Neural cell (in vitro differentiated cells): ENCODE results near the gene NFX1. TPM values are rescaled to one million over a fixed set of nuclear protein-coding genes. Genes with fewer than 3 reads are reported as not detected.
"Not testable (repeated sequence)": the region's sequence is repeated elsewhere in the genome, so short reads cannot be mapped to it uniquely, and the experiment has no call there.

Experiments
- H2AFZ ChIP-seq: fragments of 200-600, 300-800 bp; sonication (generic), shearing (Covaris generic); 2 replicates; pipeline ENCODE4 v1.6.0; 2014; ENCODE audit warnings: low read depth, mild to moderate bottlenecking, antibody characterized with exemption, low read length, moderate library complexity
- H3F3A ChIP-seq: fragments of 200-600 bp; shearing (Covaris generic); 2 replicates; pipeline ENCODE4 v1.6.1; 2016; ENCODE audit warnings: mild to moderate bottlenecking, moderate library complexity, mixed read lengths, antibody characterized with exemption, low read length; ENCODE audit not compliant: insufficient read depth, poor library complexity, severe bottlenecking
- H3K27ac ChIP-seq: fragments of 200-600, 300-800 bp; sonication (generic), shearing (Covaris generic); 2 replicates; pipeline ENCODE4 v1.5.1; 2014; ENCODE audit warnings: mild to moderate bottlenecking, low read length, moderate library complexity
- H3K27me3 ChIP-seq: fragments of 300-800, 200-600 bp; sonication (generic), shearing (Covaris generic); 2 replicates; pipeline ENCODE4 v1.6.0; 2014; ENCODE audit warnings: mild to moderate bottlenecking, low read depth, low read length, moderate library complexity; ENCODE audit not compliant: insufficient read depth
- H3K36me3 ChIP-seq: fragments of 300-800, 200-600 bp; sonication (generic), shearing (Covaris generic); 2 replicates; pipeline ENCODE4 v1.5.1; 2014; ENCODE audit warnings: mild to moderate bottlenecking, antibody characterized with exemption, low read length, moderate library complexity; ENCODE audit not compliant: insufficient read depth
- H3K4me2 ChIP-seq: fragments of 300-800, 200-600 bp; sonication (generic), shearing (Covaris generic); 2 replicates; pipeline ENCODE4 v1.6.0; 2014; ENCODE audit warnings: mild to moderate bottlenecking, low read length
- H3K4me3 ChIP-seq: fragments of 300-800, 200-600 bp; sonication (generic), shearing (Covaris generic); 2 replicates; pipeline ENCODE4 v1.5.1; 2014; ENCODE audit warnings: mild to moderate bottlenecking, low read length, moderate library complexity
- H3K79me2 ChIP-seq: fragments of 200-600 bp; shearing (Covaris generic); replicated peaks from 2 replicates; pipeline ENCODE4 v1.6.0; 2014; ENCODE audit warnings: mild to moderate bottlenecking, low read length, moderate library complexity; ENCODE audit not compliant: insufficient read depth
- H3K9ac ChIP-seq: fragments of 300-800, 200-600 bp; sonication (generic), shearing (Covaris generic); 2 replicates; pipeline ENCODE4 v1.6.1; 2016; ENCODE audit warnings: mild to moderate bottlenecking, low read length, mixed read lengths
- H3K9me2 ChIP-seq: fragments of 200-600 bp; shearing (Covaris generic); 2 replicates; pipeline ENCODE4 v1.6.1; 2016; ENCODE audit warnings: mild to moderate bottlenecking, low read length, mixed read lengths; ENCODE audit not compliant: insufficient read depth
- H3K9me3 ChIP-seq: fragments of 200-600, 300-800 bp; sonication (generic), shearing (Covaris generic); 2 replicates; pipeline ENCODE4 v1.6.1; 2016; ENCODE audit warnings: mild to moderate bottlenecking, mixed run types, low read length, moderate library complexity, mixed read lengths
- H4K20me1 ChIP-seq: fragments of 200-600 bp; shearing (Covaris generic); 2 replicates; pipeline ENCODE4 v1.6.1; 2016; ENCODE audit warnings: mild to moderate bottlenecking, mixed run types; ENCODE audit not compliant: insufficient read depth
- CTCF ChIP-seq: fragments of 450-650 bp; IDR thresholded peaks from 2 replicates; pipeline ENCODE4 v1.5.1; 2014; ENCODE audit warnings: antibody characterized with exemption, mild to moderate bottlenecking, moderate library complexity; ENCODE audit not compliant: poor library complexity, severe bottlenecking
- EP300 ChIP-seq: fragments of 450-650 bp; conservative IDR thresholded peaks from 2 replicates; pipeline ENCODE4 v1.6.1; 2014; ENCODE audit warnings: antibody characterized with exemption, mild to moderate bottlenecking, moderate library complexity; ENCODE audit not compliant: poor library complexity, severe bottlenecking
- EZH2 ChIP-seq: fragments of 200-600, 300-800 bp; shearing (Covaris generic), sonication (generic); IDR thresholded peaks from 2 replicates; pipeline ENCODE4 v1.6.1; 2014; ENCODE audit warnings: antibody characterized with exemption, low read length, borderline replicate concordance, mild to moderate bottlenecking; ENCODE audit not compliant: insufficient read depth, poor library complexity, severe bottlenecking
- MXI1 ChIP-seq: fragments of 450-650 bp; conservative IDR thresholded peaks from 2 replicates; pipeline ENCODE4 v1.6.1; 2014; ENCODE audit warnings: antibody characterized with exemption, mild to moderate bottlenecking; ENCODE audit not compliant: poor library complexity, severe bottlenecking
- POLR2AphosphoS5 ChIP-seq: IDR thresholded peaks from 2 replicates; pipeline ENCODE4 v1.6.1; 2012
- RAD21 ChIP-seq: fragments of 450-650 bp; conservative IDR thresholded peaks from 2 replicates; pipeline ENCODE4 v1.6.1; 2014; ENCODE audit warnings: antibody characterized with exemption, mild to moderate bottlenecking, moderate library complexity
- REST ChIP-seq: IDR thresholded peaks from 2 replicates; pipeline ENCODE4 v1.6.1; 2012; ENCODE audit warnings: borderline replicate concordance
- SMC3 ChIP-seq: fragments of 450-650 bp; conservative IDR thresholded peaks from 2 replicates; pipeline ENCODE4 v1.6.1; 2014; ENCODE audit warnings: antibody characterized with exemption, mild to moderate bottlenecking, moderate library complexity; ENCODE audit not compliant: poor library complexity
- TAF1 ChIP-seq: IDR thresholded peaks from 2 replicates; pipeline ENCODE4 v1.6.1; 2012; ENCODE audit warnings: low read depth
- polyA plus RNA-seq: library from polyadenylated mRNA; depleted of rRNA; stranded (reverse); fragments of >200 nt; gene quantifications from 2 replicates; pipeline ENCODE4 v1.2.3, GENCODE V29; 2014

NFX1 gene
- polyA plus RNA-seq, 1 donor from 2014 or later = 14.7 TPM

DNA sequence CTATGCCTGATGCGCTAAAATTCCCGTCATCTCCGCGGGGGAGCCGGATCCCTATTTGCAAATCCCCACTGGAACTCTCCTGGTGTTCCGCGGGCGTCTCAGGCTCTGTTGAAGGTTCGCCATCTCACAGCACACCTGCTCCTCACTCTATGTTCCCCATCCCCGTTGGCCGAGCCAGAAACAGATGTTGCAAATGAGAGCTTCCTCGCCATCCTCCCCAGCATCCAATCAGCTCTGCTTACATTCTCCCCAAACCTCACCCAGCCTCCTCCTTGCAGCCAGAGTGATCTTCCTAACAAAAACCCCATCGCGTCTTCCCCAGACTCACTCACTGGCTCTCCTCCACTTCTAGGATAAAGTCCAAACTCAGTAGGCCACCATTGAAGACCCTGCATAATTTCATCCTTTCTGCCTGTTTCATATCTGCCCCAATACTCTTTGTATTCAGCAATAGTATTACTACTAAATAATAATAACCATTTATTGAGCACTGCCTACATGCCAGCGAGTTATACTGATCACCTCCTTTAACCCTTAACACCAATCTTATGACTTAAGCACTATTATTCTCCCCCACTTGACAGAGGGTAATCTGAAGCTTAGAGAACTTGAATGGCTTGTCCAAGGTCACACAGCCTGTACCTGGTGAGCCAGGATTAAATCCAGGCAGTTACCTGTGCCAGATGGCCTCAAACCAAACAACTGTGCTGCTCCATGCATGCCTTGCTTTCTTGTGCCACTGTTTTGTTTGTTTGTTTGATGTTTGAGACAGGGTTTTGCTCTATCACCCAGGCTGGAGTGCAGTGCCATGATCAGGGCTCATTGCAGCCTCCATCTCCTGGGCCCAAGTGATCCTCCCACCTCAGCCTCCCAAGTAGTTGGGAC is 98.0 kb downstream of the NFX1 start (continued):
- no peak for TF ChIP-seq MXI1

DNA sequence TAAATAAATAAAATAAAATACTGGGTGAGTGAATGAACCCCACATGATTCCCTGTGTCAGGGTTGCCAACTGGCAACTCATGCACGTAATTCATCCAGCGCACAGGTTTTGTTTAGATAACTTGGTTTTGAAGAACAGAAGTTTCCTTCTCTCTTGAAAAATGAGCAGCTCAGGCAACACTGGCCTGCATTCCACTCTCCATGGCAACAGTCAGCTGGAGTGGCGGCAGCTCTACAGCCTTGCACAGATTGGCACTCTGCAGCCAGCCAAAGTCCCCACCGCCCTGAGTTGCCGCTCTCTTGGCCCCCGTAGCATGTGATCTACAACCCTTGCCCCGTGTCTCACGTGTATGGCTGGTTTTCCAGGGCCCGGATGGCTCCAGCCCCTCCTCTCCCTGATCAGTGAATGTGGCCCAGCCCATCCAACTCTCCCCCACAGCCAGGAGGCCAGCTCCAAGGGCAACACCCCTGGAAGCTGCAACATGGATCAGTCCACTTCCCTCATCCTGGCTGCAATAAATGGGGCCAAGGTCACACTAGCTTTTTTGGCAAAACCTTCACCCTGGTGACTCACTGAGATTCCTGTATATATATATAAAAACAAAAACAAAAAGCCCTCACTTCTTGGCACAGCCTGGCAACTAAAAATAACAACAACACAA is 100.9 kb downstream of the NFX1 start:
- not testable (repeated sequence) for H3K27ac ChIP-seq, H3K79me2 ChIP-seq, H3K4me2 ChIP-seq, H3K9me3 ChIP-seq, H3K36me3 ChIP-seq, H3K4me3 ChIP-seq, H3K27me3 ChIP-seq, H4K20me1 ChIP-seq, H3K9me2 ChIP-seq, H2AFZ ChIP-seq, H3F3A ChIP-seq, H3K9ac ChIP-seq

GRCh38 chr9:33392591-33393021 is 102.3 kb downstream of the NFX1 start:
- H3K9ac ChIP-seq, H2AFZ ChIP-seq, H3K36me3 ChIP-seq, H4K20me1 ChIP-seq, H3K4me2 ChIP-seq, H3K27ac ChIP-seq, H3K9me3 ChIP-seq, H3K27me3 ChIP-seq, H3K79me2 ChIP-seq, H3F3A ChIP-seq, H3K4me3 ChIP-seq, H3K9me2 ChIP-seq: not testable (repeated sequence)

DNA sequence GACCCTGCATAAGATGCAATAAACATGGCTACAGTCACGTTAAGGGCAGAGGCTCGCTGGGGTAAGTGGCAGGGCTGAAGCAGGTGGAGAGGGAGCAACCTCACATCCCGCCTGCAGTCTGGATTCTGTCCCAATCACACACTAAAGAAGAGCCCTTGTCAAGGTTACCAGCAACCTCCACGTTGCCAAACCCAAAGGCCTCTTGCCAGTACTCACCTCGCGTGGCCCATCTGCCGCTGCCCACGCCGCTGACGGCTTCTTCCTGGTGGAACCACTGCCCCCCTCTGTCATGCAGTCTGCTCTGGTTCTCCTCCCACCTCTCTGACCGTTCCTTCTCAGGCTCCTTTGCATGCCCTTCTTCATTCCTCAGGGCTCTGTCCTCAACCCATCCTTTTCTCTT is 103.3 kb downstream of the NFX1 start:
- Histone ChIP-seq H3K27ac (no peak overlapping the region), H4K20me1 (no peaks in the 10 kb centered on the region), H3K4me2 (no peak overlapping the region), H3K9ac (no peak overlapping the region), H3K27me3 (no peaks in the 10 kb centered on the region), H3F3A (no peaks in the 10 kb centered on the region), H3K4me3 (no peak overlapping the region), H3K36me3 (no peaks in the 10 kb centered on the region), H2AFZ (no peak overlapping the region), H3K79me2 (no peaks in the 10 kb centered on the region), H3K9me2 (no peaks in the 10 kb centered on the region), H3K9me3 (no peaks in the 10 kb centered on the region)
- no peak for TF ChIP-seq REST
- TF ChIP-seq CTCF = no peak
- no peak for TF ChIP-seq RAD21
- TF ChIP-seq MXI1 = no peak
- no peak for TF ChIP-seq EZH2
- TF ChIP-seq POLR2AphosphoS5 = no peak
- TF ChIP-seq EP300 = no peak
- TF ChIP-seq SMC3 = no peak
- TF ChIP-seq TAF1 = no peak

DNA sequence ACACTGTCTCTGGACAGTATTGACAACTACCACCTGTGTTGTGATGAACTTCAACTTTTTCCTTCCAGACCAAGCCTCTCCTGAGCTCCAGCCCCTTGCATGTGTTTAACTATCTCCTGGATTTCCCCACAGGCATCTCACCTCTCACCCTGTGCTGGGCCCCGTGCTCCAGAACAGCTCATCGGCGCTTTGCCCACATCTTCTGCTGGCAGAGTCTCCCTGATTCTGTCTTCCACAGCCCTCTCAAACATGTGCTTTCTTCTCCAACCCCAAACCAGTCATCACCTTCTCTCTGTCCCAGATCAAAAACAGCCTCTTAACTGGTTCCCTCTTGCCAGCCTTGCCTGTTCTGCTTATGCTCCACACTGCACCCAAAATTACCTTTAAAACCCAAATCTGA is 103.7 kb downstream of the NFX1 start:
- not testable (repeated sequence) for H3K4me2 ChIP-seq, H3K9me2 ChIP-seq, H3K79me2 ChIP-seq, H3K27ac ChIP-seq, H3K36me3 ChIP-seq, H3F3A ChIP-seq, H3K9me3 ChIP-seq, H4K20me1 ChIP-seq, H2AFZ ChIP-seq, H3K27me3 ChIP-seq, H3K4me3 ChIP-seq, H3K9ac ChIP-seq
